HuH-7.5 (cell line): ENCODE measurements around the gene SH2D3A.
"Not testable (repeated sequence)": the region's sequence is repeated elsewhere in the genome, so short reads cannot be mapped to it uniquely, and the experiment has no call there.

ENCODE experiments used
- DNase-seq: peaks from one replicate; pipeline ENCODE4 v3.0.0; 2011; ENCODE audit warnings: low spot score

The SH2D3A gene

DNA sequence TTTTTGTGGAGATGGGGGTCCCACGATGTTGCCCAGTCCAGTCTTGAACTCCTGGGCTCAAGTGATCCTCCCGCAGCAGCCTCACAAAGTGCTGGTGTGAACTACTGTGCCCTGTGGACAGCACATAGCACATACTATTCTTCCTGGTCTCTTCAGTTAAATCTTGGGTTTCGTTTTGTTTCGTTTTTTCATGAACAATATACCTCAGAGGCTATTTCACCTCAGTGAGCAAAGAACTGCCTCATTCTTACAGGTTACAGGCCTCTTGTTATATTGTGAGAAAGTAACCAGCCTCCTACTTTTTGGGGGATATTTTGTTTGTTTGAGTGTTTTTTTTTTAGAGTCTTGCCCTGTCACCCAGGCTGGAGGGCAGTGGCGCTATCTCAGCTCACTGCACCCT is 45.5 kb downstream of the SH2D3A start:
- no peak for DNase-seq

DNA sequence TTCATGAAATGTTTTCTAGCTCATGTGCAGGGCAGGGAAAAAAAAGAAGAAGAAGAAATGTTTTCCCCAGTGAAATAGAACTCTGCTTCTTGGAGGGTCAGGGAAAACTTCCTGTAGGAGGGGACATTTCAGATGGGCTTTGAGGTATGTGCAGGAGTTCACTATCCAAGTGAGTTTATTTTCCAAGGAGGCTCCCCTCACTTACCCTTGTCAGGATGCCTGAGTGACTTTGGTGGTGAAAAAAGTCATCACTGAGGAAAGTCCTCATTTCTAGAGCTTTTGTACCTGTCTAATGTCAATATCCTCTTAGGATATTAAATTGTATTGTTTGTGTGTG is 46.1 kb downstream of the SH2D3A start:
- DNase-seq = no peak

DNA sequence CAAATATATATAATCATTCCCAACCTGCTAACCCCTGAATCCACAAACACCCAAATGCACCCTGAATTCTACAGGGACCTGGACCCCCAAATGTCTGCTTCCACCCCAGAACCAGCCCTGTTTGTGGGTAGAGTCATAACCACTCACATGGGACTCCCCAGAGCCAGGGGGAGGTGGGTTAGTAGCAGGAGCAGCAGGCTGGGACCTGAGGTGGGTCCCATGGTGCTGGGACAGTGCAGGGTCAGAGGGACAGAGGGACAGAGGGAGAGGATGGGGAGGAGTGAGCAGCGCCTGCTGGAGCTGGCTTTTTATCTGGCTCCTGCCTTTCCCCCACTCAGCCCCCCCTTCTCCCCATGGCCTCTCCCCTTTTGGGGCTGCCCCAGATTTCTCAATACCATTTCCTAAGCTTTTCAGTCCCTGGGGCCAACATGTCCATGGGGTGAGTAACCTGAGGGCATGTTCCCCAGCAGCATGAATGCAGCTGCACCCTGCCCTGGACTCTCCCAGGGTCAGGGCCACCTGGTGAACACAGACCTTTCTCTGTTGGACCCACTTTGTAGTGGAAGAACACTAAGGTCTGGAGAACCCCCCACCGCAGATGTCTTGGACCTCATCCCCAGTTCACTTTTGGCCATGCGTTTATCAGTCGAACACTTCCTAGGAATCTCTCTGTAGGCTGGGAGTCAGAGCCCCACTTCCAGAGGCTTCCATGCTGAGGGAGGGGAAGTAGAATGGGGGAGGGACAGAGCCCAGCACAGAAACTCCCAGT is 46.7 kb downstream of the SH2D3A start, which contains the start of gene C3:
Gene C3, minus strand, starts transcription at position 282 of the 769 bp plus-strand sequence. Its CDS starts 61 bp downstream, at position 221.
- DNase-seq = peak; percentile 89

DNA sequence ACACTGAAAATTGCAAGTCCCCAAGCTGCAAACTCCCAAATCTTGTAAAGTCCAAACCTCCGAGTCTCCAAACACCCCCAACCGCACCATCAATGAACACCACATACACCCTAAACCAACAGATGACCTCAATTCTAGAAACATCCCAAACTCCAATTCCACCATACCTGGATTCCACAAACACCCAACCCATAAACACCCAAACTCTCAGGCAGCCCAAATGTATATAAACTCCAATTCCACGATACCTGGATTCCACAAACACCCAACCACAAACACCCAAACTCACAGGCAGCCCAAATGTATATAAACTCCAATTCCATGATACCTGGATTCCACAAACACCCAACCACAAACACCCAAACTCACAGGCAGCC is 47.3 kb downstream of the SH2D3A start:
- DNase-seq = no peak

DNA sequence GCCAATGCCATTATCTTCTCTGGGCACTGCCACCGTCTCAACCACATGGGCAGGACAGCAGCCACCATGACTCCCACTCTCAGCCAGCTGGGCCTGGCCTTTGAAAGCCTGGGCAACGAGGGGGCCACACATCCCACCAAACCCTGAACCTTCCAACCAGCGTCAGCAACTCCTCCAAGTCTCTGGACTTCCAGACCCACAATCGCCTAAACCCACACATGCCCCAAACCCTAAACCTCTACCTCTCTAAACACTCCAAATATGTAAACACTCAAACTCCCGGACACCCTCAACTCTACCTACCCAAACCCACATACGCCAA is 47.7 kb downstream of the SH2D3A start:
- no peak for DNase-seq

DNA sequence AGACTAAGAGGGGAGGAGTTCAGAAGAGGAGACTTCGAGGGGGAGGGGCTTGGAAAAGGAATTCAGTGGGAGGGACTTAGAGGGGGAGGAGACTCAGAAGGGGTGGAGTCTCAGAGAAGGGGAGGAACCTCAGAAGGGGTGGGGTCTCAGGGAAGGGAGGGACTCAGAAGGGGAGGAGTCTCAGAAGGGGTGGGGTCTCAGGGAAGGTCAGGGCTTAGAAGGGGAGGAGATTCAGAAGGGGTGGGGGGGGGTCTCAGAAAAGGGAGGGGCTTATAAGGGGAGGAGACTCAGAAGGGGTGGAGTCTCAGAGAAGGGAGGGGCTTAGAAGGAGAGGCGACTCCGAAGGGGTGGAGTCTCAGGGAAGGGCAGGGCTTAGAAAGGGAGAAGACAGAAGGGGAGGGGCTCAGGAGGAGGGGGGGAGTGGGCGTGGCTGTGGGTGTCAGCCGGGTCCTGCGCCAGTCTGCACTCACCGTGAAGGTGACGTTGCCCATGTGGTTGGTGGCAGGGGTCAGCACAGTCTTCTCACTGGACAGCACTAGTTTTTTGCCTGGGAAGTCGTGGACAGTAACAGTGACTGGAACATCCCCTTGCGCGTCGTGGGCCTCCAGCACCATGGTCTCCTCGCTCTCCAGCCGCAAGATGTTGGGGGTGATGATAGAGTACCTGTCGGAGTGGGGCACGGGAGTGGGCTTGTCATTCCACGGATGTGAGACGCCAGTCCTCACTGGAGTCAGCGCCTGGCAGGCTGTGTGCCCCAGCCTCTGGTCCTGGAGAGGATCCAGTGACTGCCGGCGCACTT is 48.3 kb downstream of the SH2D3A start:
- peak; percentile 65 for DNase-seq

DNA sequence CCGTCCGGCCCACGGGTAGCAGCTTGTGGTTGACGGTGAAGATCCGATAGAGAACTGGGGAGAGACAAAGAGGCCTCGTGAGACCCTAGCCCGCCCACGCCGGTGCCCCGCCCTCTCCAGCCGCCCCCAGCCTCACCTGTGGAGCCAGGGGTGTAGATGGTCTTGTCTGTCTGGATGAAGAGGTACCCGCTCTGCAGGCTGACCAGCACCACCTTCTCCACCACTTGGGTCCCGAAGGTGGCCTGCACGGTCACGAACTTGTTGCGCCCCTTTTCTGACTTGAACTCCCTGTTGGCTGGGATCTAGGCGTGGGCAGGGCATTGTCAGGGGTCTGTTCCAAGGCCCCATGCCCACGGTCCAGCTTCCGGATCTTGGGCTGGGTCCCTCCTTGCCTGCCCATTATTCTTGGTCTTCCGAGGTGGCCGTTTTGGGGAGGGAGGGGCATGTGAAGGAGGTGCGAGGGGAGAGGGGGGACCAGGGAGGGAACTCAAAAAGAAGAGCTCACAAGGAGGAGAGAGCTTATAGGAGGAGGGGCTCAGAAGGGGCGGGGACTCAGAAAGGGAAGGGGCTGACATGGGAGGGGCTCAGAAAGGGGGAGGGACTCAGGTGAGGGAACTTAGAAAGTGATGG is 49.0 kb downstream of the SH2D3A start:
- DNase-seq = no peak

DNA sequence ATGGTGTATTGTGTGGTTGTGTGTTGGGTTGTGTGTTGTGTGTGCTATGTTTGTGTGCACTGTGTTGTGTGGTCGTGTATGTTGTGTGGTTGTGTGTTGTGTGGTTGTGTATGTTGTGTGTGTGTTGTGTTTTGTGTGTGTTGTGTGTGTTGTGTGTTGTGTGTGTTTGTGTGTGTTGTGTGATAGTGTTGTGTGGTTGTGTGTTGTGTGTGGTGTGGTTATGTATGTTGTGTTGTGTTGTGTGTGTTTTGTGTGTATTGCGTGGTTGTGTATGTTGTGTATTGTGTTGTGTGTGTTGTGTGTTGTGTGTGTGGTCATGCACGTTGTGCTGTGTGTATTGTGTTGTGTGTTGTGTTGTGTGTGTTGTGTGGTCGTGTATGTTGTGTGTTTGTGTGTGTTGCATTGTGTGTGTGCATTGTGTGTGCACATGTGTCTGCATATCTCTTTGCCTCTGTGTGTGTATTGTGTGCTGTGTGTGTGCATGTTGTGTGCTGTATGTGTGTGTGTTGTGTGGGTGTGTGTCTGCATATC is 49.7 kb downstream of the SH2D3A start:
- no peak for DNase-seq

DNA sequence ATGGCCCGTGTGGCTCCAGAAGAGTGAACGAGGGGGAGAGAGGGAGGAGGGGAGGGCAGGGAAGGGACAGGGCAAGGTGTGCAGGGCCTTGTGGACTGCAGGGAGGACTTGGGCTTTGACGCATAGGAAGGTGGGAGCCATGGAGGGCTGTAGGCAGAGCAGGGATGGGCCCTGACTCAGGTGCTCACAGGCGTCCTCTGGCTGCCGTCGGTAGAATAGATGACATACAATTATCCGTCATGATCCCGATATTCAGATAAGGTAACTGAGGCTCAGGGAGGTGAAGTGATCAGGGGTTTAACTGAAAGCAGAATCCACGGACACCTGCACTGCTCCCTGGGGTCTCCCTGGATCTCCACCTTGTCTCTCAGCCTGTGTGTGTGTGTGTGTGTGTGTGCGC is 50.2 kb downstream of the SH2D3A start:
- no peak for DNase-seq

DNA sequence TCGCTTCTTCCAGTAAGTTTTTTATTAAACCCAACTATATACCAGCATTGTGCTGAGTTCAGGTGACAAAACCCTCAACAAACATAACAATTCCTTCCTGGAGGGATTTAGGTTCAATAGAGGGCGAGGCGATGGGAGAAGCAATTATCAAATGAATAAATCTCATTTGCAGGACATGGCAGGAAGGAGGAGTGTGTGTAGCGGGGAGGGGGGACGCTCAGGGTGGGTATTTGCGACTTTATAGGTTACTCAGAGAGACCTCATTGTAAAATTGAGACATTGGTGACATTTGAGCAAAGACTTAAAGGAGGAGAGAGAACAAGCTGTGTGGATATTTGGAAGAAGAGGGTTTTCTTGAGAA is 50.6 kb downstream of the SH2D3A start:
- DNase-seq = no peak

DNA sequence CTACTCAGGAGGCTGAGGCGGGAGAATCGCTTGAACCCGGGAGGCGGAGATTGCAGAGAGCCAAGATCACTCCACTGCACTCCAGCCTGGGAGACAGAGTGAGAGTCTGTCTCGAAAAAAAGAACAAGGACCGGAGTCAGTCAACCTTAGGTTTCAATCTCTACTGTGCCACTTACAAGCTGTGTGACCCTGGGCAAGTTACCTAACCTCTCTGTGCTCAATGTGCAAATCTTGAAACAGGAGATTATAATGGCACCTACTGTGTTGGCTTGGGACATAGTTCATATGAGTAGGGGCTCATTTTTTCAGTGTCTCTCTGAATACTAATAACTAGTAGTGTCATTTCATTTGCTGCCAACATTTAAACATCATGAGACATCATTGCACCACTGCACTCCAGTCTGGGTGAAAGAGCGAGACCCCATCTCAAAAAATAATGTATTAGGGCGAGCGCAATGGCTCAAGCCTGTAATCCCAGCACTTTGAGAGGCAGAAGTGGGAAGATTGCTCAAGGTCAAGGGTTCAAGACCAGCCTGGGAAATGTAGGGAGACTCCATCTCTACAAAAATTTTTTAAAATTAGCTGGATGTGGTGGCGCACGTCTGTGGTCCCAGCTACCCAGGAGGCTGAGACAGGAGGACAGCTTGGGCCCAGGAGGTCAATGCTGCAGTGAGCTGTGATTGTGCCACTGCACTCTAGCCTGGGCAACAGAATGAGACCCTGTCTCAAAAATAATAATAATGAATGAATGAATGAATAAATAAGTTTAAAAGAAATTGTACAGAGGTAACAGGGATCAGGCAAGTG is 52.3 kb downstream of the SH2D3A start:
- DNase-seq = no peak

DNA sequence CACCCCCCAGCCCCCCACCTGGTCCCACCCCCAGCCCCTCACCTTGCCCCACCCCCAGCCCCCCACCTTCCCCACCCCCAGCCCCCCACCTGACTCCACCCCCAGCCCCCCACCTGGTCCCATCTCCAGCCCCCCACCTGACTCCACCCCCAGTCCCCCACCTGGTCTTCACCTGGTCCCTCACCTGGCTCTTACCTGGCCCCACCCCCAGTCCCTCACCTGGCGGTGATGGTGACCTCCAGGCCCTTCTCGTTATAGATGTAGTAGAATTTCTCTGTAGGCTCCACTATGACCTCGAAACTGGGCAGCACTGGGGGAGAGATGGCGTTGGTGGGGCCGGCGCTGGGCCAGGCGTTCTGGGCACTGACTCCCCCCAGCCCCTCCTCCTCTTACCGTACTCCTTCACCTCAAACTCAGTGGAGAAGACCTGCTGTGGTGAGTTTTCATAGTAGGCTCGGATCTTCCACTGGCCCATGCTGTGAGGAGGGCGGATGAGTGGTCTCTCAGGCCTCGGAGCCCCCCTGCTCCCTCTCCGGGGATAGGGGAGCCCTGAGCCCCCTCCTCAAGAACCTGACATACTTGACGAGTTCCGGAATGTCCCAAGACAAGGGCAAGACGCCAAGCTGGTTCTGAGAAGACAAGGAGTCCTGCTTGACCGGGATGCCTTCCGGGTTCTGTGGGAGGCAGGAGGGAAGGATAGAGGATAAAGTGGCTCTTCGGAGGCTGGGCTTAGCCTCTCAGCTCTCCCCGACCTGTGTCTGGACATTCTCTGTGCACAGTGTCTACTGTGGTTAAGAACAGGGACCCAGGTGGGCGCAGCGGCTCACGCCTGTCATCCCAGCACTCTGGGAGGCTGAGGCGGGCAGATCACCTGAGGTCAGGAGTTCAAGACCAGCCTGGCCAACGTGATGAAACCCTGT is 53.2 kb downstream of the SH2D3A start:
- DNase-seq = no peak

DNA sequence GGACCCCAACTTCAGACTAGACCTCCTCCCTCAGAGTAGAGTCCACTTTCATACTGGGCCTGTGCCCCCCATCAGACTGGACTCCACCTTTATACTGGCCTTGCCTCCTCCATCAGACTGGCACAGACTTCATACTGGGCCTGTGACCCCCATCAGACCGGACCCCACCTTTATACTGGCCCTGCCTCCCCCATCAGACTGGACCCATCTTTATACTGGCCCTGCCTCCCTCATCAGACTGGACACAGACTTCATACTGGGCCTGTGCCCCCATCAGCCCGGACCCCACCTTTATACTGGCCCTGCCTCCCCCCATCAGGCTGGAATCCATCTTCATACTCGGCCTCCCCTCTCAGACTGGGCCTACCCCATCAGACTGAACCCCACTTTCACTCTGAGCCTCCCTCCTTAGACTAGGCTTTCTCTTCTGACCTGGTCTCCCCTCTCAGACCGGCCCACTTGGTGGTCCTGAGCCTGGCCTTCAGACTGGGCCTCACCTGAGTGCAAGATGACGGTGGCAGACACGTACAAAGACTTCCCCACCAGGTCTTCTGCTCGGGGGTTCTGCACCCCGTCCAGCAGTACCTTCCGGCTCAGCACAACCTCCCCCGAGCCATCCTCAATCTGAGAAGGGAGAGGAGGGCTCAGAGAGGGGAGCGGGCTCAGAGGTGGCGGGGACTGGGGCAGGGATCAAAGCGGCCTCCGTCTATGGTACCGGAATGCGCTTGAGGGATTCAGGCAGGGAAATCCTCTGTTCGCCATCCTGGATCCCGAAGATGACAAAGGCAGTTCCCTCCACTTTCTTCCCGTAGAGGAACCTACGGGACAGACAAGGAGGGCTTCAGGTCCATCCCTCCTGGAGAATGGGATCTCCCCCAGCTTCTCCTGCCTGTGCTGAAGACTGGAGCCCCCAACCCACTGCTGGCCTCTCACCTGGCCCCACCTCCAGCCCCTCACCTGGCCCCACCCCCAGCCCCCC is 54.3 kb downstream of the SH2D3A start:
- no peak for DNase-seq

DNA sequence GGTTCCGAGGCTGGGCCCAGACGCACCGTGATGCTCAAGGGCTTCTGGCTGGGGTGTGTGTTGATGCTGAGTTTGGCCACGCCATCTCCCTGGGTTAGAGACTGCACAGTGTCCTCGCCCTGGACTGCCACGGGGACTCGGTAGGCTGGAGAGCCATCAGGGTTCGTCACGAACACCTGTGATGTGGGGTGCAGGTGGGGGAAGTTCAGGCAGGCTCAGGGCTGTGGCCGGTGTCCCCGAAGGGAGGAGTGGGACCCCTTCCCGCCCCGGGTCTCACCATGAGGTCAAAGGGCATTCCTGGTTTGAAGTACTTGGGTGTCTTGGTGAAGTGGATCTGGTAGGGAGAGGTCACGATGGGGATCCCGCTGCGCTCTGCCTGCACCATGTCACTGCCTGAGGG is 55.0 kb downstream of the SH2D3A start:
- DNase-seq = no peak

DNA sequence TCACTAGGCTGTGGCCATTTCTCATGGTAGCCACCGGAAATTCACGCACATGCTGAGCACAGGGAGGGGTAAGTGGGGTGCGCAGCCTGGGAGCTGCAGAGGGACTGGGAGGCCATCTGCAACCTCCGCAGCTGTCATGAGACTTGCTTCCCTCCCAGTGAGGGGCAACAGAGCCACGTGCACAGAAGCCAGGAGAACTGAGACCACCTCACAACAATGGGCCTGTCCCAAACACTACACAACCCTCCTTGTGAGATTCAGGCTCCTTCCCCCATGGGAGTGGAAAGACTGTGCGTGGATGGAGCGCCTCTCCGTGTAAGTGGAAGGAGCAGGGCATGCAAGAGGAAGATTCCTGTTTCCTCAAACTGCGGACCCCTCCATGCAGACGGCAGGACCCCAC is 55.6 kb downstream of the SH2D3A start:
- no peak for DNase-seq

DNA sequence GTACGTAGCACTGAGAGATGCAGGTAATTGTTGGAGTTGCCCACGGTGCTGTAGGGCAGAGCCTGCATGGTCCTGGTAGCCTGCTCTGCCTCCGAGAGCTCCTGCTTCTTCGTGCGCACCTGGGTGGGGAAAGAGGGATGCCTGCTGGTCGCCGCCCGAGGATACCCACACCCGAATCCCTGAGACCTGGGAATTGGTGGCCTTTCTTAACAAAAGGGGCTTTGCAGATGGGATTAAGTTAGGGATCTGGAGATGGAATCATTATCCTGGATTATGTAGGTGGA is 56.2 kb downstream of the SH2D3A start:
- DNase-seq = no peak

DNA sequence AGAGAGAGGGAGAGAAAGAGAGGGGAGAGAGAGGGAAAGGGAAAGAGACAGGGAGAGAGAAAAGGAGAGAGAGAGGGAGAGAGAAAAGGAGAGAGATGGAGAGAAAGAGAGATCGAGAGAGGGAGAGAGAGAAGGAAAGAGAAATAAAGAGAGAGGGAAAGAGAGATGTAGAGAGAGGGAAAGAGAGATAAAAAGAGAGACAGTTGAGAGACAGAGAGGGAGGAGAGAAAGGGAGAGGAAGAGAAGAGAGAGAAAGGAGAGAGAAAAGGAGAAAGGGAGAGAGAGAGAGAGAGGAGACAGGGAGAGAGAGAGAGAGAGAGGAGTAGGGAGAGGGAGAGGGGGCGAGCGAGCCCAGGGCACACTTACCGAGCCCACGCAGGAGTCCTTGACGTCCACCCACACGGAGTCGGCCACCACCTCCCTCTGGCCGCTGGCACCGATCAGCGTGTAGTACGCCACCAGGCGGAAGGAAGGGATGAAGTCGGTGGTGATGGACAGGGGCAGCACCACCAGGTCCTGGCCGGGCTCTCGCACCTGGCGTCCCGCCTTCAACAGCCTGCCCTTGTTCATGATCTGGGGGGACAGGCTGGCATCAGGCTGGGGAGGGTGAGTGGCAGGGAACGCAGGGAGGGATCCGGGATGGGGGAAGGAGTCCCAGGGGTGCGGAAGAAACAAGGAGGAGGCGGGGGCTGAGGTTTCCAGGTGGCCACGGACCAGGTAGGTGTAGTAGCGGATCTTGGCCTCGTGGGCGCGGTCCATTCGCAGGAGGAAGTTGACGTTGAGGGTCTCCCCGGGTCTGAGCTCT is 56.8 kb downstream of the SH2D3A start:
- no peak for DNase-seq

DNA sequence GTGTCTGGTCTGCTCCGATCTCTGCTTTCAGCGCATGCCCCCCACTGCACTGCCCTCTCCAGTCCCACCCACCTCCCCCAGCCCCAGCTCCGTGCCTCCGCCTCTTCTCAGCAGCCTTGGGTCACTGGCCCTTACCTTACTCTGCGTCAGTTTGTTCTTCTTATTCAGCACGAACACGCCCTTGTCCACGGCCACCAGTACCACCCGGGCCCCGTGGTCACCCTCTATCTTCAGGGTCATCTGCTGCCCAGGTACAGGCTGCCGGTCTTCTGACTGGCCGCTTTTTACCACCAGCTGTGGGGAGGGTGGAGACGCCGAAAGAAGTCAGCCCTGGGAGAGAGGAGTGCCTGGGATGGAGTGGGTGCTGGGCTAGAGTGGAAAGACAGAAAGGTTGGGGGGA is 57.7 kb downstream of the SH2D3A start:
- DNase-seq = no peak

DNA sequence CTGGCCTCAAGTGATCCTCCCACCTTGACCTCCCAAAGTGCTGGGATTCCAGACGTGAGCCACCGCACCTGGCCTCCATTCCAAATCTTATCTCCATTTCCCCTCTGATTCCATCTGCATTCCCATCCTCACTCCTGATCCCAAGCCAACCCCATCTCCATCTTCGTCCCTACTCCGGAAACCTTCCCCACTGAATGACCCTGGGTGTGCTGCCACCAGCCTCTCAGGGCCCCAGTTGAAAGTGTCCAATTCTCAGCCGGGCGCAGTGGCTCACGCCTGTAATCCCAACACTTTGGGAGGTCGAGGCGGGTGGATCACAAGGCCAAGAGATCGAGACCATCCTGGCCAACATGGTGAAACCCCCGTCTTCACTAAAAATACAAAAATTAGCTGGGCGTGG is 58.3 kb downstream of the SH2D3A start:
- not testable (repeated sequence) for DNase-seq
